COLO829 (cell line): ENCODE results near the gene CDYL.

Experiments
- DNase-seq: peaks from one replicate; pipeline ENCODE4 v3.0.0; 2012; ENCODE audit warnings: low spot score

CDYL gene

GRCh38 chr6:4964675-4965561 lies 188.7 kb downstream of the CDYL start:
- DNase-seq: no peak

- DNase-seq: no peak
These were observed 189.6 kb downstream of the CDYL start for GRCh38 chr6:4965562-4966389.

- DNase-seq: no peak
These were observed 191.3 kb downstream of the CDYL start for GRCh38 chr6:4967301-4968030.

GRCh38 chr6:4969609-4970285 lies 193.5 kb downstream of the CDYL start:
- no peak for DNase-seq

- DNase-seq: no peak
These were observed 194.7 kb downstream of the CDYL start for GRCh38 chr6:4970739-4971395.

- DNase-seq: no peak
These were observed 195.6 kb downstream of the CDYL start for GRCh38 chr6:4971851-4972250.

GRCh38 chr6:4972438-4972837 lies 196.2 kb downstream of the CDYL start:
- DNase-seq: no peak

GRCh38 chr6:4973415-4973814 lies 197.2 kb downstream of the CDYL start:
- DNase-seq: no peak

- DNase-seq: no peak
These were observed 198.0 kb downstream of the CDYL start for GRCh38 chr6:4973982-4974745.

- no peak for DNase-seq
These were observed 198.8 kb downstream of the CDYL start for GRCh38 chr6:4974962-4975361.

- no peak for DNase-seq
These were observed 199.3 kb downstream of the CDYL start for GRCh38 chr6:4975506-4975905.

GRCh38 chr6:4977468-4977867 lies 201.3 kb downstream of the CDYL start:
- DNase-seq: no peak

- DNase-seq: no peak
These were observed 203.2 kb downstream of the CDYL start for GRCh38 chr6:4979426-4979825.

GRCh38 chr6:4981761-4982160 lies 205.6 kb downstream of the CDYL start:
- no peak for DNase-seq

- no peak for DNase-seq
These were observed 207.1 kb downstream of the CDYL start for GRCh38 chr6:4983322-4983721.

GRCh38 chr6:4986999-4987398 lies 210.8 kb downstream of the CDYL start:
- DNase-seq: no peak

GRCh38 chr6:4987432-4987831 lies 211.2 kb downstream of the CDYL start:
- no peak for DNase-seq

- no peak for DNase-seq
These were observed 218.5 kb downstream of the CDYL start for GRCh38 chr6:4994741-4995140.

GRCh38 chr6:4997862-4998261 lies 221.7 kb downstream of the CDYL start:
- no peak for DNase-seq

- no peak for DNase-seq
These were observed 223.4 kb downstream of the CDYL start for GRCh38 chr6:4999586-4999985.
